Fibroblast of mammary gland (primary cell): Measurements from ENCODE around the gene TMEM53.
"Not testable (repeated sequence)": the region's sequence is repeated elsewhere in the genome, so short reads cannot be mapped to it uniquely, and the experiment has no call there.

Experiments
- DNase-seq: peaks from one replicate; pipeline ENCODE4 v3.0.0-alpha.2; 2010; ENCODE audit warnings: low read depth
- H3K4me3 ChIP-seq: 2 replicates; pipeline ENCODE4 v1.5.1; 2011; ENCODE audit warnings: low read depth, mild to moderate bottlenecking, low read length, moderate library complexity; ENCODE audit not compliant: control insufficient read depth
- TF ChIP-seq, protein P1 (sequence below): conservative IDR thresholded peaks from 2 replicates; pipeline ENCODE4 v1.5.1; 2011; ENCODE audit warnings: low read depth, low read length, inconsistent platforms; ENCODE audit not compliant: control insufficient read depth, insufficient read depth

The TMEM53 gene

DNA sequence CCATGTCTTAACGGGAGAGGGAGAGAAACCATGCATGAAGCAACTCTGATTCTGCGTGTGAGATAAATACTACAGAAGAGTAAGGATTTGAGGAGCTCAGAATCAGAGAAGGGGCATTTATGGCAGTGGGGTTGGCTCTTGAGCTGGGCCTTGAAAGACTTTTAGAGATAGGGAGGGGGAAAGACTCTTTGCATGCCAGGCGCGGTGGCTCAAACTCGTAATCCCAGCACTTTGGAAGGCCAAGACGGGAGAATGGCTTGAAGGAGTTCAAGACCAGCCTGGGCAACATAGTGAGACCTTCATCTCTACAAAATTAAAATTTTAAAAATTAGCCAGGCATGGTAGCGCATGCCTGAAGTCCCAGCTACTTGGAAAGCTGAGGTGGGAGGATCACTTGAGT, 905 bp upstream of the TMEM53 start:
- peak overlapping the region; percentile 77 for H3K4me3 ChIP-seq
- no peak for DNase-seq
- TF ChIP-seq, protein P1, sequence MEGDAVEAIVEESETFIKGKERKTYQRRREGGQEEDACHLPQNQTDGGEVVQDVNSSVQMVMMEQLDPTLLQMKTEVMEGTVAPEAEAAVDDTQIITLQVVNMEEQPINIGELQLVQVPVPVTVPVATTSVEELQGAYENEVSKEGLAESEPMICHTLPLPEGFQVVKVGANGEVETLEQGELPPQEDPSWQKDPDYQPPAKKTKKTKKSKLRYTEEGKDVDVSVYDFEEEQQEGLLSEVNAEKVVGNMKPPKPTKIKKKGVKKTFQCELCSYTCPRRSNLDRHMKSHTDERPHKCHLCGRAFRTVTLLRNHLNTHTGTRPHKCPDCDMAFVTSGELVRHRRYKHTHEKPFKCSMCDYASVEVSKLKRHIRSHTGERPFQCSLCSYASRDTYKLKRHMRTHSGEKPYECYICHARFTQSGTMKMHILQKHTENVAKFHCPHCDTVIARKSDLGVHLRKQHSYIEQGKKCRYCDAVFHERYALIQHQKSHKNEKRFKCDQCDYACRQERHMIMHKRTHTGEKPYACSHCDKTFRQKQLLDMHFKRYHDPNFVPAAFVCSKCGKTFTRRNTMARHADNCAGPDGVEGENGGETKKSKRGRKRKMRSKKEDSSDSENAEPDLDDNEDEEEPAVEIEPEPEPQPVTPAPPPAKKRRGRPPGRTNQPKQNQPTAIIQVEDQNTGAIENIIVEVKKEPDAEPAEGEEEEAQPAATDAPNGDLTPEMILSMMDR = no peak

DNA sequence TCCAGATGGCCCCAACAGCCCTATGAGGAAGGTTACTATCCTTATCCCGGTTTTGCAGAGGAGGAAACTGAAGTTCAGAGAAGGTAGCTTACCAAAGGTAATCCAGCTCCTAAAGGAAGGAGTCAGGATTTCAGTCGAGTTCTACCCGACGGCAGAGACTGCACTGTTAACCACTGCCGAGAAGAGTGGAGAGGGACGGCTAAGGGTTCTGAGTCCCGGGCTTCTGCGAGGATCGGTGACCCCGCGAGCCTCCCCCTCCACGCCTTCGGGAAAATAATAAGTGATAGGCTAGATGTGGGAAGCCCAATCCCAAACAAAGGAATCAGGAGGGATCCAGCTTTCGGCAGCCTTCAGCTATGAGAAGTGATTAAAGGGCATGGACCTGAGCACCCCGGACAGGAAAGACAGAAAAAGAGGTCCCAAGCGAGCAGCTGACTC, 587 bp downstream of the TMEM53 start:
- peak overlapping the region; percentile 77 for H3K4me3 ChIP-seq
- TF ChIP-seq, protein P1 = no peak
- DNase-seq = no peak

DNA sequence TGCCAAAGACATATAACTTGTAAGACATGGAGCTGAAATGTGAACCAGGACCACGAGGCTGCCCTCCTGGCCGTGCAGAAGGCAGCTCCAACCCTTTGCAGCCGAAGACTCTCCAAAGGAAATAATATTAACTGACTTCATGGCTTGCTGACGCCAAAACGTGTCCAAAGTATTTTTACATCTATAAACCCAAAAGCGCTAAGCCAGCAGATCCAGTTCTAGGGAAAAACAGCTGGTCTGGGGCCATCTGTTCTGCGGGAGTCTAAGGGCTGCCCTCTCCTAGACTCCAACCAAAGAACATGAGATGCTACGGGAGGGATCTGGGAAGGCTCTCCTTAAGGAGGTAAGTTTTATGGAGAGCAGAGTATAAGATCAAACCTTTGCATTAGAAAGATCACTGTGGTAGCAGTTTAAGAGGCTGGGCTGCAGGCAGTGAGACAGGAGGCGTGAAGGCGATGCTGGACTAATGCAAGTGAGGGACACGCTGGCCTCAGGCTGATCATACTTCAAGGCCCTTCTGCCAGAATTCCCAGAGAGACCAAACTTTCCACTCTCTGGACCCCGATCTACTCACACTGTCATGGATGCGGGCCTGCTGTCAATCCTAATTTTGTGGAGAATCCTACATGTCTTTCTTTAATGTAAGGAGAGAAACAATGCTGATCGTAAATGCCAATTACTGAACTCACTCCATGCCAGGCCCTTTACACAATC, 1.2 kb downstream of the TMEM53 start:
- no peak for DNase-seq
- TF ChIP-seq, protein P1 = no peak
- peak overlapping the region; percentile 77 for H3K4me3 ChIP-seq

DNA sequence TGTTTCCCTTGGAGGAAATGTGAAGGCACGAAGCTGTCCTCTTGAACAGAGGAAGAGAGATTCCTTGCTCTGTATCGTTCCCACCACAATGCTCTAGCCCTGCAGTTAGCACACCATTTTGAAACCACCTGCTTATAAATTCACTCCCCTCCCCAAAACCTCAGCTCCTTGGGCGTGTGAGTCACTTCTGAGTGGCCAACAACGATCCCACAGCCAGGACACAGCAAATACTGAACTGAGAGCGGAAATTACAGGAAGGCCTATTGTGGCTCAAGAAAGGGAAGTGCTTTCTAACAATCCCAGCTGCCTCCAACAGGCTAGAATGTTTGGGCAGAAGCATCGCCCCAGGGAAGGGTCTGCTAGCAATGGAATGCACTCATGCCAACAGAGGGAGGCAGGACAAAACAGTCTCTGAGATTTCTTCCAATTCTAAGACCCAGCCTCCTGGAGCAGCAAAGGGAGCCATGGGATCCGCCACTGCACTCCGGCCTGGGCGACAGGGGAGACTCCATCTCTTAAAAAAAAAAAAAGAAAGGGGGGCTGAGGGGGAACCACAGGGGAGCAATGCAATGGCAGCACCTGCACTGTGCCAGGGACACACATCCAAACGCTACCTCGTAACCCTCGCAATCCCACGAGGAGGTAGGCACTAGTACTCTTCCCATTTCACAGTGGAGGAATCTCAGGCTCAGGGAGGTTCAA, 1.9 kb downstream of the TMEM53 start:
- no peak overlapping the region for H3K4me3 ChIP-seq
- TF ChIP-seq, protein P1 = no peak
- peak; percentile 44 for DNase-seq

DNA sequence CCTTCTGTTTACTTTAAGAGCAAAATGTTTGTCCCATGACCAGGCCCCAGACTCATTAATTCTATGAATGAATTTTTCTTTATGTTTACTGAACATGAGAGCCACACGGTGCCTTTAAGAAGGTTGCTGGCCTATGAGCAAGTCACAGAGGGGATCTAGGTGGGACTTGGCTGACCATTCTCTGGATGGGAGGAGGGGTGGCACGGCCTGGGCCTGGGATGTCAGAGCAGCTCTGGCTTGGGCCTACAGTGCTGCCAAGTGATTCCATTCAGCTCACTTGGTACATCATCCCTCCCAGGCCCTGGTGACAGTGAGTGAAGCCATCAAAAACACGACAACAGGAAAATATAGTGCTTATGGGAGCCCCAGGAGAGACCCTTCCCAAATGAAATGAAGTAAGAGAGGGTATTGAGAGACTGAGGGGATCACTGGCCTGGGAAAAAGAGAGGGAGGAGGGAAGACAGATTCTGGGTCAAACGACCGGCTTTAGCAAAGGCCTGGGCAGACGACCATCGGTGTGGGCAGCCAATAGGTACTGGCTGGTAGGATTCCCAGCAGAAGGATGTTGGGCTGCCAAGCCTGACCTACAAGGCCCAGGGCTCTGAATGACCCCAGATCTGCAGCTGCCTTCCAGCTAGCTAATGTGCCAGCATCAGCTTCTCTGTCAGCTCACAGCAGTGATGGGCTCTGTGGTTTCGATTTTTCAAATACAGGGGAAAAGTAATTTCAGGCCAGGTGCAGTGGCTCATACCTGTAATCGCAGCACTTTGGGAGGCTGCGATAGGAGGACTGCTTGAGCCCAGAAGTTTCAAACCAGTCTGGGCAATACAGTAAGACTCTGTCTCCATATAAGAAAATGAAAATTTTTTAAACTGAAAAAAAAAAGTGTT, 3.3 kb downstream of the TMEM53 start:
- no peak overlapping the region for H3K4me3 ChIP-seq
- TF ChIP-seq, protein P1 = no peak
- no peak for DNase-seq

DNA sequence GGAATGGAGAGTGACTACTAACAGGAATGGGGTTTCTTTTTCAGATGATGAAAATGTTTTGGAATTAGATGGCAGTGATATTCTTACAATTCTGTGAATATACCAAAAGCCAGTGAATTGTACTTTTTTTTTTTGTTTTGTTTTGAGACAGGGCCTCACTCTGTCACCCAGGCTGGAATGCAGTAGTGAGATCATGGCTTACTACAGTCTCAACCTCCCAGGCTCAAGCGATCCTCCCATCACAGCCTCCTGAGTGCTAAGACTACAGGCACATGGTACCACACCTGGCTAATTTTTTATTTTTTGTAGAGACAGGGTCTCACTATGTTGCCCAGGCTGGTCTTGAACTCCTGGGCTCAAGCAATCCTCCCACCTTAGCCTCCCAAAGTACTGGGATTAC, 7.6 kb downstream of the TMEM53 start:
- DNase-seq, H3K4me3 ChIP-seq: not testable (repeated sequence)

DNA sequence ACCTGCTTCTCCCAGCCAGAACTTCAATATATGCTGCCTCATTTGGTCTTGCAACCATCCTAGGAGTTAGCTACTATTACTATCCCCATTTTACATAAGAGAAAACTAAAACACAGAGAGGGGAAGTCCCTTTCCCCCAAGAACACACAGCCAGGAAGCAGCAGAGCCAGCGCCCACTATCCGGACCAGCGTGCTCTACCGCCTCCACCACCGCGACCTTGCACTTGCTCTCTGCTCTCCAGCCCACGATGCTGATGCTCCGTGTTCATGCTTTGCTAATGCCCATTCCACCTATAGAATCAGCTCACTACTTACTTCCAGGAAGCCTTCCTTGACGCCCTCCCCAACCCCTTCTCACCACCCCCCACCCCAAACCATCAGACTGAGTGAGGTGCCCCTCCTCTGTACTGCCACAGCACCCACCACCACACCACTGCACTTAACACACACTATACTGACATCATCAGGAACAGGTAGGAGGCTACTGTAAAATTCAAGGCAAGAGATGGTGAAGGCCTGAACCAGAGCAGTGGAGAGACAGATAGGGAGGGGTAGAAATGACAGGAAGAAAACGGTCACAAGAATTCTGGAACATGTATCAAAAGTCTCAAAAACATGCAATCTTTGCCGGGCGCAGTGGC, 9.4 kb downstream of the TMEM53 start:
- H3K4me3 ChIP-seq = no peak overlapping the region
- no peak for DNase-seq
- TF ChIP-seq, protein P1 = no peak
